K562 (cell line): ENCODE data around the gene RFESD. TPM values are rescaled to one million over a fixed set of nuclear protein-coding genes. Genes with fewer than 3 reads are reported as not detected.

Experiments used
- AFF4 ChIP-seq: sonication (generic); formaldehyde crosslinking; IDR thresholded peaks from 2 replicates; pipeline ENCODE4 v1.8.0; 2023; ENCODE audit warnings: mild to moderate bottlenecking, missing genetic modification reagents
- ARID2 ChIP-seq: fragments of 450-650 bp; IDR thresholded peaks from 2 replicates; pipeline ENCODE4 v1.6.1; 2017; ENCODE audit warnings: antibody characterized with exemption, mild to moderate bottlenecking
- ARNT ChIP-seq, 2 experiments: fragments of 450-650 bp; IDR thresholded peaks; 2 replicates each; pipeline ENCODE4 v1.6.1; 2016; ENCODE audit warnings: mild to moderate bottlenecking in 1 of 2
- CCAR2 ChIP-seq: fragments of 200-400 bp; formaldehyde crosslinking; IDR thresholded peaks from 2 replicates; pipeline ENCODE4 v1.6.1; 2017; ENCODE audit warnings: mild to moderate bottlenecking, low read depth, low read length
- DDX20 ChIP-seq: fragments of 450-650 bp; IDR thresholded peaks from 2 replicates; pipeline ENCODE4 v1.6.1; 2016; ENCODE audit warnings: missing genetic modification characterization, low read depth, mild to moderate bottlenecking, missing compliant biosample characterization, moderate library complexity
- EGR1 ChIP-seq: fragments of 450-650 bp; conservative IDR thresholded peaks from 2 replicates; pipeline ENCODE4 v1.6.1; 2017; ENCODE audit warnings: mild to moderate bottlenecking
- HDGF ChIP-seq: fragments of 450-650 bp; IDR thresholded peaks from 2 replicates; pipeline ENCODE4 v1.6.1; 2016
- HES1 ChIP-seq: fragments of 450-650 bp; IDR thresholded peaks from 2 replicates; pipeline ENCODE4 v1.6.1; 2016; ENCODE audit warnings: low read depth, mild to moderate bottlenecking, moderate library complexity
- HNRNPK ChIP-seq: fragments of 200-400 bp; formaldehyde crosslinking; IDR thresholded peaks from one replicate; pipeline ENCODE4 v1.6.1; 2018; ENCODE audit warnings: mild to moderate bottlenecking, low read depth, low read length; ENCODE audit not compliant: poor library complexity, severe bottlenecking
- NCOA1 ChIP-seq: fragments of 450-650 bp; IDR thresholded peaks from 2 replicates; pipeline ENCODE4 v1.6.1; 2016; ENCODE audit warnings: low read depth
- PRPF4 ChIP-seq: fragments of 200-400 bp; formaldehyde crosslinking; IDR thresholded peaks from one replicate; pipeline ENCODE4 v1.6.1; 2017; ENCODE audit warnings: low read length, low read depth, mild to moderate bottlenecking; ENCODE audit not compliant: insufficient read depth, poor library complexity, severe bottlenecking
- RHOXF2B ChIP-seq: fragments of 250-450 bp; sonication (Bioruptor Pico); conservative IDR thresholded peaks from 2 replicates; pipeline ENCODE4 v1.5.1; 2021
- SMAD3 ChIP-seq: fragments of 450-650 bp; formaldehyde crosslinking; conservative IDR thresholded peaks from 2 replicates; pipeline ENCODE4 v1.4.0; 2020; ENCODE audit warnings: mild to moderate bottlenecking
- TCF15 ChIP-seq: fragments of 250-450 bp; sonication (Bioruptor Pico); IDR thresholded peaks from 2 replicates; pipeline ENCODE4 v1.8.0; 2022; ENCODE audit warnings: moderate library complexity, mild to moderate bottlenecking, inconsistent platforms
- TGIF2 ChIP-seq: sonication (generic); formaldehyde crosslinking; IDR thresholded peaks from 2 replicates; pipeline ENCODE4 v1.8.1; 2022; ENCODE audit warnings: mild to moderate bottlenecking, missing genetic modification reagents, moderate library complexity
- TRIM24 ChIP-seq, 2 experiments: fragments of 450-650 bp; IDR thresholded peaks; 2 replicates each; pipeline ENCODE4 v1.6.1; 2016
- ZEB2 ChIP-seq: fragments of 450-650 bp; IDR thresholded peaks from 2 replicates; pipeline ENCODE4 v1.6.1; 2016
- ZFP1 ChIP-seq: fragments of 450-650 bp; formaldehyde crosslinking; IDR thresholded peaks from 2 replicates; pipeline ENCODE4 v1.4.0; 2020; ENCODE audit warnings: mild to moderate bottlenecking, mixed read lengths
- ZFP91 ChIP-seq: sonication (generic); formaldehyde crosslinking; IDR thresholded peaks from 2 replicates; pipeline ENCODE4 v1.8.0; 2022; ENCODE audit warnings: mild to moderate bottlenecking, missing genetic modification reagents
- ZNF121 ChIP-seq: sonication (generic); formaldehyde crosslinking; conservative IDR thresholded peaks from 2 replicates; pipeline ENCODE4 v1.8.0; 2022; ENCODE audit warnings: missing genetic modification reagents
- ZNF184 ChIP-seq: sonication (generic); formaldehyde crosslinking; IDR thresholded peaks from 2 replicates; pipeline ENCODE4 v1.5.0; 2020; ENCODE audit warnings: missing genetic modification reagents
- ZNF445 ChIP-seq: fragments of 250-450 bp; sonication (Bioruptor Pico); IDR thresholded peaks from 2 replicates; pipeline ENCODE4 v1.4.0; 2020; ENCODE audit warnings: low read depth, mild to moderate bottlenecking, moderate library complexity
- polyA plus RNA-seq, 8 experiments: library from polyadenylated mRNA; depleted of rRNA in 4 of 8; stranded (reverse) in 5 of 8; unstranded in 3 of 8; fragments of >200 nt; fragmentation: Nextera tagmentation in 2 of 8; fragmentation: Illumina TruSeq in 1 of 8; extraction: Ambion mirVana in 2 of 8; extraction: Trizol in 1 of 8; gene quantifications; 2 replicates each; pipeline versions ENCODE4 v1.2.1 to v1.2.3, GENCODE V29; 2011 to 2014; ENCODE audit warnings: inconsistent platforms in 1 of 8, missing spikeins in 1 of 8
- total RNA-seq, 7 experiments: library from RNA; depleted of rRNA in 6 of 7; stranded (reverse); fragments of >200 nt in 6 of 7; fragmentation: Illumina TruSeq in 2 of 7; extraction: Trizol in 2 of 7; gene quantifications; 2 replicates each; pipeline versions ENCODE4 v1.2.1 to v1.2.3, GENCODE V29; 2011 to 2021; ENCODE audit warnings: low replicate concordance in 1 of 7

The RFESD gene
- total and polyA plus RNA-seq, 9 of the 15 experiments (the other 6 are each of a cell fraction or from before 2014, with no cell fraction given), result 62.3 to 600 (median 140) TPM

GRCh38 chr5:95644351-95645042 is 2.1 kb upstream of the RFESD start (continued):
- TF ChIP-seq ZFP91 (CRISPR knock-in tag) (no peak), HES1 (no peak), HDGF (0 out of 2 replicates have a peak, but pooled peaks have one; percentile 63), HNRNPK (no peak), PRPF4 (no peak), ZFP1 (no peak), DDX20 (no peak), ARNT (IDR thresholded peaks at IDR 0.05) (peak in 1 of 2 experiments; percentile 39; a peak in 1 of 4 replicates), EGR1 (no peak), ZNF184 (CRISPR knock-in tag) (no peak), NCOA1 (no peak), TCF15 (no peak), ARID2 (peak; percentile 70; the same call in 1 of the 2 replicates), ZNF445 (CRISPR knock-in tag) (no peak), AFF4 (CRISPR knock-in tag) (no peak), ZEB2 (peak; percentile 73; the same call in 1 of the 2 replicates), TGIF2 (CRISPR knock-in tag) (no peak), CCAR2 (no peak), RHOXF2B (CRISPR knock-in tag) (no peak), ZNF121 (CRISPR knock-in tag) (no peak), TRIM24 (IDR thresholded peaks at IDR 0.05) (0 out of 4 replicates have a peak, but pooled peaks of 1 of the 2 experiments have one; percentile 29), SMAD3 (CRISPR knock-in tag) (no peak)
